ENCODE results near the gene CTTNBP2.

CTTNBP2 gene

DNA sequence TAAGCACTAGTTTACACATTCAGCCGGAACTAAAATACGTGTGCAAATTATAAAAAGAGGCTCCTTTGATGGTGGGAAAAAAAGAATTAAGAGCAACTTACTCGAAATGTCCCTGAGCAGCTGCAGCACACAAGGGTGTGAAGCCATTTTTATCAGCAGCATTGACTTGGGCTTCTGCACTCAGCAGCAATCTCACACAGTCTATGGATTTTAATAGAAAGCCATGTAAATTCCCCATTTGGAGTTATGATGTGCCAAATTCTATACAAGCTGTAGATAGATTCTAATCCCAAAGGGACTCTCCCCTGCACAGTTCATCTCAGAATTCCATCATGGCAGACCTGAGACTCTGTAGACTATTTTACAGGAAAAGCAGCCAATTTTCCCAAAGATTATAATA lies 90.5 kb downstream of the CTTNBP2 start:
- DNase-seq (ENCODE audit: low spot score), result no peak

- peak; percentile 23 for DNase-seq (ENCODE audit: low spot score)
Observed at GRCh38 chr7:117781707-117782106, 91.5 kb downstream of the CTTNBP2 start.

DNA sequence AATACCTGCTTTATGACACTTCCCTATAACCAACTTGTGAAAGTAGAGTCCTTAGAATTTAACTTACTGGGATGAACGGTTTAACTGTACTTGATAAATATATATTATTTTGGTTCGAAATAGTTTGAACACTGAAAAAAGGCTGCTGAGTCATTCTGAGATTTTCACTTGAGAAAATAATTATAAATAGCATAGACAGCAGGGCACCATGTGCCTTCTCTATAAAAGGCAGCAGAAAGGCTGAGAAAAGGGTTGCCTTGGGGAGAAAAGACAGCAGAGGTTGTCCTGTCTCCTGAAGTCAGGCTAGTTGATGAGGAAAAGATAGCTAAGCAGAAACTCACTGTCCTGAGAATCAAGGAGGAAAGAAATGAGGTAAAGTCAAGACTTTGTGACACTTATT lies 92.4 kb downstream of the CTTNBP2 start:
- DNase-seq (ENCODE audit: low spot score), result no peak

GRCh38 chr7:117777335-117778142 lies 95.7 kb downstream of the CTTNBP2 start:
- no peak for DNase-seq (ENCODE audit: low spot score)

DNA sequence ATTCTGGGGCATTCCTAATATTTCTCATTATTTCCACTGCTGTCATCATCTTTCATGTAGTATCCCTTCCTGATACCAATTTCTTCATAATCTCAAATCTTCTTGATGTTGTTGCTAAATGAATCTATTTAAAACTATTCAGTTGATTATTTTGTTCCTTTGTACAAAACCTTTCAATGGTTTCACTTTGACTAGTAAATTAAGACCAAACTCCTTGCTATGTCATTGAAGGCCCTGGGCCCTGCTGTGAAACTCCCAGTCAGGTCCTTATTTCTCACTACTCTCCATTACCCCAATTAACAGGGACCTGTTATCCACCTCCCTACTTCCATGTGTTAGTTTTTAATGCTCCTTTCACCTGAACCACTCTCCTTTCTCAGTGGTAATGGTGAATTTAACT lies 97.0 kb downstream of the CTTNBP2 start:
- no peak for DNase-seq (ENCODE audit: low spot score)

GRCh38 chr7:117775801-117776200 lies 97.4 kb downstream of the CTTNBP2 start:
- no peak for DNase-seq (ENCODE audit: low spot score)

DNA sequence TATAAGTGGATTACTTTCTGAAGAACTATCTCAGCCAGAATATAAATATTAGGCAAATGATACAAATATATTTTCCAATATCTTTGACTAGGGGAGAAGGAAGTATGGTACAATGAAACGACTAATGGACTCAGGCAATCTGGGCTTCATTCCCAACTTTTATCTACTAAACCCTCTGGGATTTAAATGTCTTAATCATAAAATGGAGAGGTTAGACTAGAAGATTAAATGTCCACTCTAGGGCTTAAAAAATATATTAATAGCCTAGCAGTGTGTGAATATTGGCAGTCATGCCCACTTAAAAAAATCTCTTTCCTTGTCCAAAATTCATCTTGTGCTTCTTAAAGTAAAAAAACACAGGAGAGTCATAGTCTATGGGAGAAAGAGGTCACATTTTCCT lies 98.3 kb downstream of the CTTNBP2 start:
- no peak for DNase-seq (ENCODE audit: low spot score)

- DNase-seq (ENCODE audit: low spot score), result no peak
Observed at GRCh38 chr7:117772421-117772820, 100.8 kb downstream of the CTTNBP2 start.

- DNase-seq (ENCODE audit: low spot score), result no peak
Observed at GRCh38 chr7:117771756-117772155, 101.5 kb downstream of the CTTNBP2 start.

GRCh38 chr7:117769085-117769484 lies 104.2 kb downstream of the CTTNBP2 start:
- DNase-seq (ENCODE audit: low spot score), result no peak

DNA sequence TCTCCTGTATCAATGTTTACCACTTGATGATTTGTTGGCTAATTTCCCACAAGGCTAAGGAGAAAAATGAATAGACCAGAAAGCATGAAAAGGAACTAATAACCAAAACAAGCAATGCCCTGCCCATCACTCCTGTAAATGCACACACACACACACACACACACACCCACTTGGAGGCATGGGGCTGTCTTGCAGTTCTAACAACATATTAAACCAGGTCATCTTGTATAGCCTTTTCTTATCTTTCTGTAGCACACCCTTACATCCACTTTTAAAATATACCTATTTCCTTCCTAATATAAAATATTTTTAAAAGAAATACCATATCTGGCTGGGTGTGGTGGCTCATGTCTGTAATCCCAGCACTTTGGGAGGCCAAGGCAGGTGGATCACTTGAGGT lies 105.3 kb downstream of the CTTNBP2 start:
- DNase-seq (ENCODE audit: low spot score), result no peak

DNA sequence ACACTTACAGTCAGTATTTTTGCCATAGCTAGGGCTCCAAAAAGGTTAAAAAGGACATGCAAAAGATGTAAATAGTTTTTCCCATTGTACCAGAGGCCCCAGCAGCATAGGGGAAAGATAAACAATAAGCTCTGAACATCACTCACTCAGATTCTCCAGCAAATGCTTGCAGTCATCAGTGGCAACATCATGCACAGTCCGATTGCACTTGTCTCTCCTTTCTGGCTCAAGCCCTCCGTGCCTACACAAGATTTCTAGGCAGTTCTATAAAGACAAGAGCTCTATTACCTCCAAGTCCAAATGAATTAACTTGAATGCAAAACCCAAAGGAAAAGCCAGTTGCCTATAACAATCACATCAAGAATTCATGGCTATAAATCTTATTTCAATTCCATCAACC lies 106.3 kb downstream of the CTTNBP2 start:
- DNase-seq (ENCODE audit: low spot score), result no peak

DNA sequence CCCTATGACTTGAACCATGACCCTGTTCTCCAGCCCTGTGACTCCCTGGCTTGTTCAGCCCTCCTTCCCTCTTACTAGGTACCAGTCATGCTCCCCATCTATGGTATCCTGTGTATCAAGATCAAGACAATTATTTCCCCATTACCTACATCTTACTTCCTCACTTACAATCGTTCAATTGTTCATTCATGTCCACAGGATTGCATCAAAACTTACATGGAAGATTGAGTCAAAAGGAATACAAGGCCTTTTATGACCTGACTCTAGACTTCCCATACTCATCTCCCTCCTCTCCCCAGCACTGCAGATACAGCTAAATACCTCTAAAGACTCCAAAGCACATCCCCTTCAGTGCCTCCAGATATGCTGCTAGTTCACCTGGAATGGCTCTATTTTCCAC lies 109.2 kb downstream of the CTTNBP2 start:
- DNase-seq (ENCODE audit: low spot score), result no peak

DNA sequence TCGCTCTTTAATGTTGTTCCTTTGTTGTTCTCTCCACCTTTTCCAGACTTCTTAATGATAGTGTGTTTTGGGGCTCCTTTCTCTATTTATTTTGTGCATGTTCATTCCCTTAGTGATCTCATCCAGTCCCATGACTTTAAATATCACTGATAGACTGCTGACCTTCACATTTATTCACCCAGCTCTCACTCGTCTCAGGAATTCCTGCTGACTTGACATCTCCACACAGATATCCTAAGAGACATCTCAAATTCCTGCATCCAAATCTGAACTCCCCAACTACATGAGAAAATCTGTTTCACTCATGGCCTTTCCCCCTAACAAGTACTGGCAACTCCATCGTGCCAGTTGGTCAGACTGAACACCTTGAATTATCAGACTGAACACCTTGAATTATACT lies 111.2 kb downstream of the CTTNBP2 start:
- no peak for DNase-seq (ENCODE audit: low spot score)

DNA sequence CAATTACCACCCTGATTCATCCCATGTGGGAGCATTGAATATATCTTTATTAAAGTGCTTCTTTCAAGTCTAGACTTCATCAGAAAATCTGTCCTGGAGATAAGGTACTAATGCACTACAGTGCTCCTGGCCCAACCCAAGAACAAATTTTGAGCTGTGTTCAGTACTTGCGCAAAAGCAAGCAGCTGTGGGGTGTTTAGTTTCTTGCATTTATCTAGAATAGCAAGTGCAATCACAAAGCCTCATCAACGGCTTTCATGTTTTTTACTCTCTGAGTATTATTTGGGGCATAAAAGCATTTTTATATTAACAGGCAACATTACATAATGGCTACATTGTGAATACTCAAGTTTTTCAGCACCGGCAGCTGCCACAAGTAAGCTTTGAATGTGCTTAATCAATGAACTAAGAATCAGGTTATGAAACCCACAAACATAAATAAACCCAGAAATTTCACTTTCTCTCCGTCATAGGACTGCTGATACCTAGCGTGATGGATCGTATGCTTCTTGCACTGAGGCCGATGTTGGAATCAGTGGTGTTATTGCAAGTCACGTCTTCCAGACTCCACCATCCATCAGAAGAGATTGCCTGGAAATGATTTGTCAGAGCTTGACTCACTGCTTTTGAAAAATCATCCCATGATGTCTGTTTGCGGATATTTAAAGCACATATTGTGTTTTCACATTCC lies 113.1 kb downstream of the CTTNBP2 start:
- DNase-seq (ENCODE audit: low spot score), result no peak

GRCh38 chr7:117757440-117757839 lies 115.8 kb downstream of the CTTNBP2 start:
- DNase-seq (ENCODE audit: low spot score), result no peak

DNA sequence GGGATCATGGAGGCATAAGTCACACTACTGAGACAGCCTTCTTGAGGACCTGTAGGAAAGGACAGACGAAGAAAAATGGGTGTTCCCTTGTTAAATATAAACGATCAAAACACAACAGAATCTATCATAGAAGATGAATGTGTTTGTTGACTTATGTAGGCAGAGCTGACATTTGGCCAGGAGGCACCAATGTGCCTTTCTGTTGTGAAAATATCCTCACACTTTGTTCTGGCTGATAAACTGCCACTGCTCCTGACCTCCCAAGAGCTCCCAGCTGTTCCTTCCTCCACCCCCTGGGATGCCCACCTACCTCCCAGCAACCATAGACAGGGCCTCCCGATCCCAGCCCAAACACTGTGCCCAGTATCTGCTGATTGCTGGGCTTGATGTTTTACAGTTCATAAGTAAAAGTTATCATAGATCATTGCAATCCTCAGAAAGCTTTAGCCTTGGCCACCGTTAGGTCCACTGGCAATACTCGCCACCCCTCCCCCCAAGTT lies 116.6 kb downstream of the CTTNBP2 start:
- no peak for DNase-seq (ENCODE audit: low spot score)

GRCh38 chr7:117755136-117755535 lies 118.1 kb downstream of the CTTNBP2 start:
- DNase-seq (ENCODE audit: low spot score), result no peak

DNA sequence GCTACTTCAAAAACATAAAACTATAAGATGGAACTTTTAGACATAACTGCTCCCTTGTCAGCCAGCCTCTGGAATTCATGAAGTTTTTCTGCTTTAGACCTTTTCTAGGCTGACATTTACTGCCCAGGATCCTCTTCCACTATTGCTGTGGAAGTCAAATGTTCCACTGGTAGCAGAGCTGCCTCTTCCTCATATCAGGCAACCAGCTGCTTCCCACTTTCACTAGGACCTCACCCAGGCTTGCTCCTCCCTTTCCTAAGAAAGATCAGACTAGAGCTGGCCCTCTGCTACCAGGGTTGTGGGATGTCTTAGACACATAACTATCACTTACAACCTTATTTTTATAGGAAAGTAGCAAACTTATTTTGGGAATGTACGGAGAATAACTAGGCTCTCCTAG lies 121.5 kb downstream of the CTTNBP2 start:
- DNase-seq (ENCODE audit: low spot score), result no peak

DNA sequence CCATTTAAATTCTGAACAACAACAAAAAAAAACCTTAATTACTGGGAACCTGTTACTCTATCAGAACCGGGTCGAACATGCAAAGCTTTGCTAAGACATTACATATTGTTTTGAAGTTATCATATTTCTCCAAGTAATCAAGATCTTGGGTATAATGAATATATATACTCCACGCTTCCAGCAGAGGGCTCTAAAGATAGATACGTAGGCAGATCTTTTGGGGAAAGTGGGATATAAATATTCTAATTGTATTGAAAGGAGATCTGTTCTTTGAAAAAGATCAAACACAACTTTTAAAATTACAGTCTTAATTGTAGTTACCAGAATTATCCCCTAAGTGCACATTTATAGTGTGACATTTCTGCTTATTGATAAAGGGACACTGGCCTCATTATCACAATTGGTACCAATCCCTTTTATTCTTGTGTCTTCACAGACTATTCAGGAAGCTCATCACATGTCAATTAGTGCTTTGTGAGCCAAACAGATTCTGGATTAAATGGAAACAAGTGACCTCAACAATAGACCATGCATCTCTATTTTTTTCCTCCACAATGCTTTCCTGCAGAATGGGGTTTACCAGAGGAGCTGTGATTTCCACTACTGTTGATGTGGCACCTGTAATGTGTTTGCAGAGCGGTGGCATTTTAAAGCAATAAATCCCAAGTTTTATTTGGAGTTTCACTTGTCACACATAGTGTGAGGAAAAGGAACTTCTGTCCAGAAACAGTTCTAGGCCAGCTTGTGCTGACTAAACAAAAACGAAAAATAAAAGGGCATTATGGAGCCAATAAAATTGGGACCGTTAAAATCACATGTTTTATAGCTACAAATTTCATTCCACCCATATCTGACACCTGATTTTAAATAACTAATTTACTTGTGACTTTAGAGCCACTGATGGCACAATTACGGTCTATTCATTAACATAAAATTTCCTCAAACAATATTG lies 122.4 kb downstream of the CTTNBP2 start:
- DNase-seq (ENCODE audit: low spot score), result peak; percentile 55

GRCh38 chr7:117741962-117742361 lies 131.3 kb downstream of the CTTNBP2 start:
- no peak for DNase-seq (ENCODE audit: low spot score)

DNA sequence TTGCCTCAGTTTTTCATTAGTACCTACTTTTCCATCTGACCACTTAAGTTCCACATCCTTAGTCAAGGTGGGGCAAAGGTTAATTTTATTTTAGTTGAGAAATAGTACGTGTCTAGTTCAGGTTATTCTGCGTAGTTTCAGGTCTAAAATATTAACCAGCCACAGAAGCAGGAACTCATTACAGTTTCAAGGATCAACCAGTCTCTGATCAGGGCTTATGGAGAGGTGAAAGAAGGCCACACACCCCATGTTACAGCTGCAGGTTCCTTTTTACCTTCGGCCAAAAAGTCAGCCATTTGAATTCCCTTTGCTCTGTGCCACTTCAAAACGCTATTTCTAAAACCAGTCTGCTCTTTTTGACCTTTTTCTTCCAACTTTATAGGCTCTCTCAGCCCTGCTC lies 134.2 kb downstream of the CTTNBP2 start:
- no peak for DNase-seq (ENCODE audit: low spot score)

Data from RKO (cell line).